GM23338 (cell line): ENCODE measurements around the gene TP73. TPM values are rescaled to one million over a fixed set of nuclear protein-coding genes. Genes with fewer than 3 reads are reported as not detected.

ENCODE experiments used
- ATAC-seq: fragments of 200-7000 bp; cut with Tn5 transposase; 3 replicates; pipeline ENCODE4 v1.9.1; 2020
- DNase-seq: peaks from one replicate; pipeline ENCODE4 v3.0.0-alpha.2; 2015; ENCODE audit warnings: low spot score
- H2AFZ ChIP-seq: fragments of 200-600 bp; sonication (generic); 2 replicates; pipeline ENCODE4 v1.8.0; 2016; ENCODE audit warnings: antibody characterized with exemption, mild to moderate bottlenecking, moderate library complexity
- H3F3A ChIP-seq: fragments of 200-600 bp; sonication (generic); replicated peaks from 2 replicates; pipeline ENCODE4 v1.8.0; 2017; ENCODE audit warnings: antibody characterized with exemption, mixed run types, low read depth
- H3K27ac ChIP-seq: fragments of 200-600 bp; sonication (generic); 2 replicates; pipeline ENCODE4 v1.6.1; 2016; ENCODE audit warnings: low read depth
- H3K27me3 ChIP-seq: fragments of 200-600 bp; sonication (generic); 2 replicates; pipeline ENCODE4 v1.8.0; 2016; ENCODE audit warnings: mild to moderate bottlenecking, mixed run types, moderate library complexity; ENCODE audit not compliant: insufficient read depth
- H3K36me3 ChIP-seq: fragments of 200-600 bp; sonication (generic); 2 replicates; pipeline ENCODE4 v1.8.0; 2016; ENCODE audit warnings: mild to moderate bottlenecking; ENCODE audit not compliant: insufficient read depth
- H3K4me1 ChIP-seq: fragments of 200-600 bp; sonication (generic); 2 replicates; pipeline ENCODE4 v1.8.0; 2016; ENCODE audit warnings: mild to moderate bottlenecking, moderate library complexity; ENCODE audit not compliant: insufficient read depth
- H3K4me2 ChIP-seq: fragments of 200-600 bp; sonication (generic); 2 replicates; pipeline ENCODE4 v1.7.1; 2017; ENCODE audit warnings: mixed run types
- H3K4me3 ChIP-seq: fragments of 200-600 bp; sonication (generic); 2 replicates; pipeline ENCODE4 v1.6.1; 2016; ENCODE audit warnings: mixed run types
- H3K79me2 ChIP-seq: fragments of 200-600 bp; sonication (generic); replicated peaks from 2 replicates; pipeline ENCODE4 v1.8.0; 2017; ENCODE audit warnings: mild to moderate bottlenecking; ENCODE audit not compliant: insufficient read depth
- H3K9me2 ChIP-seq: fragments of 200-600 bp; sonication (generic); 2 replicates; pipeline ENCODE4 v1.8.0; 2017; ENCODE audit not compliant: insufficient read depth
- H4K20me1 ChIP-seq: fragments of 200-600 bp; sonication (generic); replicated peaks from 2 replicates; pipeline ENCODE4 v1.8.0; 2017; ENCODE audit warnings: mild to moderate bottlenecking; ENCODE audit not compliant: insufficient read depth
- H3K27ac Mint-ChIP-seq: 2 replicates; pipeline ENCODE4 v1.8.0; 2020; ENCODE audit warnings: inconsistent platforms, mild to moderate bottlenecking, moderate library complexity, mixed read lengths
- H3K27me3 Mint-ChIP-seq: 3 replicates; pipeline ENCODE4 v1.8.0; 2022; ENCODE audit warnings: low read depth, mild to moderate bottlenecking, moderate library complexity, mixed read lengths, inconsistent platforms; ENCODE audit not compliant: insufficient read depth, poor library complexity
- H3K36me3 Mint-ChIP-seq: 3 replicates; pipeline ENCODE4 v1.8.0; 2021; ENCODE audit warnings: low read depth, mild to moderate bottlenecking, inconsistent platforms, moderate library complexity, mixed read lengths
- H3K4me1 Mint-ChIP-seq: 3 replicates; pipeline ENCODE4 v1.8.0; 2020; ENCODE audit warnings: mild to moderate bottlenecking, inconsistent platforms, mixed read lengths
- H3K4me3 Mint-ChIP-seq: 3 replicates; pipeline ENCODE4 v1.8.0; 2021; ENCODE audit warnings: moderate library complexity, mild to moderate bottlenecking, inconsistent platforms, mixed read lengths
- H3K9me3 Mint-ChIP-seq: 3 replicates; pipeline ENCODE4 v1.8.0; 2020; ENCODE audit warnings: moderate library complexity, mild to moderate bottlenecking, inconsistent platforms, mixed read lengths
- CREB1 ChIP-seq: fragments of 250-450 bp; sonication (Bioruptor Pico); IDR thresholded peaks from 2 replicates; pipeline ENCODE4 v1.5.0; 2020; ENCODE audit warnings: low read depth, mild to moderate bottlenecking, moderate library complexity
- ZNF331 ChIP-seq: fragments of 250-450 bp; sonication (Bioruptor Pico); IDR thresholded peaks from 2 replicates; pipeline ENCODE4 v1.5.0; 2020; ENCODE audit warnings: low read depth, mild to moderate bottlenecking, moderate library complexity
- polyA plus RNA-seq: library from polyadenylated mRNA; unstranded; fragments of >200 nt; fragmentation: Nextera tagmentation; extraction: Ambion mirVana; gene quantifications from 2 replicates; pipeline ENCODE4 v1.2.1, GENCODE V29; 2016
- total RNA-seq: library from RNA; depleted of rRNA; stranded (reverse); fragments of >200 nt; shearing (Covaris generic); gene quantifications from 2 replicates; pipeline ENCODE4 v1.2.3, GENCODE V29; 2014
- TF ChIP-seq, protein P1 (sequence below): fragments of 250-450 bp; sonication (Bioruptor Pico); IDR thresholded peaks from 2 replicates; pipeline ENCODE4 v1.5.0; 2020; ENCODE audit warnings: mild to moderate bottlenecking, moderate library complexity
- TF ChIP-seq, protein P2 (sequence below): IDR thresholded peaks from 2 replicates; pipeline ENCODE4 v1.6.1; 2016; ENCODE audit warnings: antibody characterized with exemption
- TF ChIP-seq, protein P3 (sequence below): IDR thresholded peaks from one replicate; pipeline ENCODE4 v1.6.1; 2018; ENCODE audit warnings: antibody characterized with exemption; ENCODE audit not compliant: unreplicated experiment
- TF ChIP-seq, protein P4 (sequence below), 2 experiments: fragments of 200-600 bp in 1 of 2; sonication (generic) in 1 of 2; conservative IDR thresholded peaks; 2 replicates each; pipeline versions ENCODE4 v1.5.1 to v1.6.1; 2016 to 2017; ENCODE audit warnings: antibody characterized with exemption in 2 of 2, low read depth in 2 of 2, mild to moderate bottlenecking in 2 of 2, moderate library complexity in 1 of 2

Gene TP73
- total and polyA plus RNA-seq, 2 experiments from 2014 or later, result 1.4 to 3.4 TPM

DNA sequence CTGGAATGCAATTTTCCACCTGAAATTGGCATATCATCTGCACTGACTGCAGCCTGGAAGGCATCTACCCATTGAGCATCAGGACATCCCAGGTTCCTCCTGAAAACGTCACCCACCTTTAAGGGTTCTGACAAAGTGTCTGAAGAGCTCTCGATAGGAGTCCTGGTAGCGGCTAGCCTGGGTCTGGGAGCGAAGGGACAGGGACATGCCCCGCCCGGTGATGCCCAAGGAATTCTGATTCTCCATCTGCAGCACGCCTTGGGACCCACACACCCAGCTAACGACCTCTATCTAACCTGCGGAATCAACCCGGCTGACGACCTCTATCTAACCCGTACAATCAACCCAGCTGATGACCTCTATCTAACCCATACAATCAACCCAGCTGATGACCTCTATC lies 86.6 kb downstream of the TP73 start (continued):
- TF ChIP-seq, protein P1, sequence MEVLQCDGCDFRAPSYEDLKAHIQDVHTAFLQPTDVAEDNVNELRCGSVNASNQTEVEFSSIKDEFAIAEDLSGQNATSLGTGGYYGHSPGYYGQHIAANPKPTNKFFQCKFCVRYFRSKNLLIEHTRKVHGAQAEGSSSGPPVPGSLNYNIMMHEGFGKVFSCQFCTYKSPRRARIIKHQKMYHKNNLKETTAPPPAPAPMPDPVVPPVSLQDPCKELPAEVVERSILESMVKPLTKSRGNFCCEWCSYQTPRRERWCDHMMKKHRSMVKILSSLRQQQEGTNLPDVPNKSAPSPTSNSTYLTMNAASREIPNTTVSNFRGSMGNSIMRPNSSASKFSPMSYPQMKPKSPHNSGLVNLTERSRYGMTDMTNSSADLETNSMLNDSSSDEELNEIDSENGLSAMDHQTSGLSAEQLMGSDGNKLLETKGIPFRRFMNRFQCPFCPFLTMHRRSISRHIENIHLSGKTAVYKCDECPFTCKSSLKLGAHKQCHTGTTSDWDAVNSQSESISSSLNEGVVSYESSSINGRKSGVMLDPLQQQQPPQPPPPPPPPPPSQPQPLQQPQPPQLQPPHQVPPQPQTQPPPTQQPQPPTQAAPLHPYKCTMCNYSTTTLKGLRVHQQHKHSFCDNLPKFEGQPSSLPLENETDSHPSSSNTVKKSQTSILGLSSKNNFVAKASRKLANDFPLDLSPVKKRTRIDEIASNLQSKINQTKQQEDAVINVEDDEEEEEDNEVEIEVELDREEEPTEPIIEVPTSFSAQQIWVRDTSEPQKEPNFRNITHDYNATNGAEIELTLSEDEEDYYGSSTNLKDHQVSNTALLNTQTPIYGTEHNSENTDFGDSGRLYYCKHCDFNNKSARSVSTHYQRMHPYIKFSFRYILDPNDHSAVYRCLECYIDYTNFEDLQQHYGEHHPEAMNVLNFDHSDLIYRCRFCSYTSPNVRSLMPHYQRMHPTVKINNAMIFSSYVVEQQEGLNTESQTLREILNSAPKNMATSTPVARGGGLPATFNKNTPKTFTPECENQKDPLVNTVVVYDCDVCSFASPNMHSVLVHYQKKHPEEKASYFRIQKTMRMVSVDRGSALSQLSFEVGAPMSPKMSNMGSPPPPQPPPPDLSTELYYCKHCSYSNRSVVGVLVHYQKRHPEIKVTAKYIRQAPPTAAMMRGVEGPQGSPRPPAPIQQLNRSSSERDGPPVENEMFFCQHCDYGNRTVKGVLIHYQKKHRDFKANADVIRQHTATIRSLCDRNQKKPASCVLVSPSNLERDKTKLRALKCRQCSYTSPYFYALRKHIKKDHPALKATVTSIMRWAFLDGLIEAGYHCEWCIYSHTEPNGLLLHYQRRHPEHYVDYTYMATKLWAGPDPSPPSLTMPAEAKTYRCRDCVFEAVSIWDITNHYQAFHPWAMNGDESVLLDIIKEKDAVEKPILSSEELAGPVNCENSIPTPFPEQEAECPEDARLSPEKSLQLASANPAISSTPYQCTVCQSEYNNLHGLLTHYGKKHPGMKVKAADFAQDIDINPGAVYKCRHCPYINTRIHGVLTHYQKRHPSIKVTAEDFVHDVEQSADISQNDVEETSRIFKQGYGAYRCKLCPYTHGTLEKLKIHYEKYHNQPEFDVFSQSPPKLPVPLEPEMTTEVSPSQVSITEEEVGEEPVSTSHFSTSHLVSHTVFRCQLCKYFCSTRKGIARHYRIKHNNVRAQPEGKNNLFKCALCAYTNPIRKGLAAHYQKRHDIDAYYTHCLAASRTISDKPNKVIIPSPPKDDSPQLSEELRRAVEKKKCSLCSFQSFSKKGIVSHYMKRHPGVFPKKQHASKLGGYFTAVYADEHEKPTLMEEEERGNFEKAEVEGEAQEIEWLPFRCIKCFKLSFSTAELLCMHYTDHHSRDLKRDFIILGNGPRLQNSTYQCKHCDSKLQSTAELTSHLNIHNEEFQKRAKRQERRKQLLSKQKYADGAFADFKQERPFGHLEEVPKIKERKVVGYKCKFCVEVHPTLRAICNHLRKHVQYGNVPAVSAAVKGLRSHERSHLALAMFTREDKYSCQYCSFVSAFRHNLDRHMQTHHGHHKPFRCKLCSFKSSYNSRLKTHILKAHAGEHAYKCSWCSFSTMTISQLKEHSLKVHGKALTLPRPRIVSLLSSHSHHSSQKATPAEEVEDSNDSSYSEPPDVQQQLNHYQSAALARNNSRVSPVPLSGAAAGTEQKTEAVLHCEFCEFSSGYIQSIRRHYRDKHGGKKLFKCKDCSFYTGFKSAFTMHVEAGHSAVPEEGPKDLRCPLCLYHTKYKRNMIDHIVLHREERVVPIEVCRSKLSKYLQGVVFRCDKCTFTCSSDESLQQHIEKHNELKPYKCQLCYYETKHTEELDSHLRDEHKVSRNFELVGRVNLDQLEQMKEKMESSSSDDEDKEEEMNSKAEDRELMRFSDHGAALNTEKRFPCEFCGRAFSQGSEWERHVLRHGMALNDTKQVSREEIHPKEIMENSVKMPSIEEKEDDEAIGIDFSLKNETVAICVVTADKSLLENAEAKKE (CRISPR knock-in tag), result no peak
- TF ChIP-seq, protein P2, sequence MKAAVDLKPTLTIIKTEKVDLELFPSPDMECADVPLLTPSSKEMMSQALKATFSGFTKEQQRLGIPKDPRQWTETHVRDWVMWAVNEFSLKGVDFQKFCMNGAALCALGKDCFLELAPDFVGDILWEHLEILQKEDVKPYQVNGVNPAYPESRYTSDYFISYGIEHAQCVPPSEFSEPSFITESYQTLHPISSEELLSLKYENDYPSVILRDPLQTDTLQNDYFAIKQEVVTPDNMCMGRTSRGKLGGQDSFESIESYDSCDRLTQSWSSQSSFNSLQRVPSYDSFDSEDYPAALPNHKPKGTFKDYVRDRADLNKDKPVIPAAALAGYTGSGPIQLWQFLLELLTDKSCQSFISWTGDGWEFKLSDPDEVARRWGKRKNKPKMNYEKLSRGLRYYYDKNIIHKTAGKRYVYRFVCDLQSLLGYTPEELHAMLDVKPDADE, result no peak
- TF ChIP-seq ZNF331 (CRISPR knock-in tag), result no peak

DNA sequence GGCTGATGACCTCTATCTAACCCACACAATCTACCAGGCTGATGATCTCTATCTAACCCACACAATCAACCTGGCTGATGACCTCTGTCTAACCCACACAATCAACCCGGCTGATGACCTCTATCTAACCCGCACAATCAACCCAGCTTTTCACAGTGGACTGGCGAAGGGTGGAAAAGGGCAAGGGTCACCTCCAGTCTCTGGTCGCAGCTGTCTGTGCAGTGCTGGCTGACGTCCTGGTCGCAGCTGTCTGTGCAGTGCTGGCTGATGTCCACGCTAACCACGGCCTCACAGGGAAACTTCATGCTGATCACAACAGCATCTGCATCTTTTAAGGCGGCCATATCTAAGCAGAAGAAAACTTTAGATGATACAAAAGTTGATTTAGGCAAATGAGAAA lies 87.7 kb downstream of the TP73 start:
- H3K36me3 ChIP-seq, result peaks cover 8% of the 10 kb centered on the region; the same call in 1 of the 2 replicates
- Mint-ChIP-seq H3K27me3 (peaks cover 6% of the 10 kb centered on the region), H3K4me3 (no peak overlapping the region), H3K36me3 (peaks cover 54% of the 10 kb centered on the region), H3K27ac (no peak overlapping the region), H3K4me1 (peaks cover 13% of the 10 kb centered on the region), H3K9me3 (no peaks in the 10 kb centered on the region)
- no peaks in the 10 kb centered on the region for H3K9me2 ChIP-seq
- H4K20me1 ChIP-seq, result peaks cover 22% of the 10 kb centered on the region
- H3F3A ChIP-seq, result 0 out of 2 replicates have a peak, but pooled peaks cover 3% of the 10 kb centered on the region
- peaks cover under 1% of the 10 kb centered on the region; the same call in 1 of the 2 replicates for H3K4me1 ChIP-seq
- TF ChIP-seq, protein P3, sequence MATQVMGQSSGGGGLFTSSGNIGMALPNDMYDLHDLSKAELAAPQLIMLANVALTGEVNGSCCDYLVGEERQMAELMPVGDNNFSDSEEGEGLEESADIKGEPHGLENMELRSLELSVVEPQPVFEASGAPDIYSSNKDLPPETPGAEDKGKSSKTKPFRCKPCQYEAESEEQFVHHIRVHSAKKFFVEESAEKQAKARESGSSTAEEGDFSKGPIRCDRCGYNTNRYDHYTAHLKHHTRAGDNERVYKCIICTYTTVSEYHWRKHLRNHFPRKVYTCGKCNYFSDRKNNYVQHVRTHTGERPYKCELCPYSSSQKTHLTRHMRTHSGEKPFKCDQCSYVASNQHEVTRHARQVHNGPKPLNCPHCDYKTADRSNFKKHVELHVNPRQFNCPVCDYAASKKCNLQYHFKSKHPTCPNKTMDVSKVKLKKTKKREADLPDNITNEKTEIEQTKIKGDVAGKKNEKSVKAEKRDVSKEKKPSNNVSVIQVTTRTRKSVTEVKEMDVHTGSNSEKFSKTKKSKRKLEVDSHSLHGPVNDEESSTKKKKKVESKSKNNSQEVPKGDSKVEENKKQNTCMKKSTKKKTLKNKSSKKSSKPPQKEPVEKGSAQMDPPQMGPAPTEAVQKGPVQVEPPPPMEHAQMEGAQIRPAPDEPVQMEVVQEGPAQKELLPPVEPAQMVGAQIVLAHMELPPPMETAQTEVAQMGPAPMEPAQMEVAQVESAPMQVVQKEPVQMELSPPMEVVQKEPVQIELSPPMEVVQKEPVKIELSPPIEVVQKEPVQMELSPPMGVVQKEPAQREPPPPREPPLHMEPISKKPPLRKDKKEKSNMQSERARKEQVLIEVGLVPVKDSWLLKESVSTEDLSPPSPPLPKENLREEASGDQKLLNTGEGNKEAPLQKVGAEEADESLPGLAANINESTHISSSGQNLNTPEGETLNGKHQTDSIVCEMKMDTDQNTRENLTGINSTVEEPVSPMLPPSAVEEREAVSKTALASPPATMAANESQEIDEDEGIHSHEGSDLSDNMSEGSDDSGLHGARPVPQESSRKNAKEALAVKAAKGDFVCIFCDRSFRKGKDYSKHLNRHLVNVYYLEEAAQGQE, result no peak
- no peak for TF ChIP-seq CREB1 (CRISPR knock-in tag)
- TF ChIP-seq, protein P4, sequence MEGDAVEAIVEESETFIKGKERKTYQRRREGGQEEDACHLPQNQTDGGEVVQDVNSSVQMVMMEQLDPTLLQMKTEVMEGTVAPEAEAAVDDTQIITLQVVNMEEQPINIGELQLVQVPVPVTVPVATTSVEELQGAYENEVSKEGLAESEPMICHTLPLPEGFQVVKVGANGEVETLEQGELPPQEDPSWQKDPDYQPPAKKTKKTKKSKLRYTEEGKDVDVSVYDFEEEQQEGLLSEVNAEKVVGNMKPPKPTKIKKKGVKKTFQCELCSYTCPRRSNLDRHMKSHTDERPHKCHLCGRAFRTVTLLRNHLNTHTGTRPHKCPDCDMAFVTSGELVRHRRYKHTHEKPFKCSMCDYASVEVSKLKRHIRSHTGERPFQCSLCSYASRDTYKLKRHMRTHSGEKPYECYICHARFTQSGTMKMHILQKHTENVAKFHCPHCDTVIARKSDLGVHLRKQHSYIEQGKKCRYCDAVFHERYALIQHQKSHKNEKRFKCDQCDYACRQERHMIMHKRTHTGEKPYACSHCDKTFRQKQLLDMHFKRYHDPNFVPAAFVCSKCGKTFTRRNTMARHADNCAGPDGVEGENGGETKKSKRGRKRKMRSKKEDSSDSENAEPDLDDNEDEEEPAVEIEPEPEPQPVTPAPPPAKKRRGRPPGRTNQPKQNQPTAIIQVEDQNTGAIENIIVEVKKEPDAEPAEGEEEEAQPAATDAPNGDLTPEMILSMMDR (conservative IDR thresholded peaks at IDR 0.05; ENCODE audit: low read depth in 2 of 2), result no peak
- peaks cover 23% of the 10 kb centered on the region for H3K79me2 ChIP-seq
- no peak overlapping the region for H3K4me3 ChIP-seq
- DNase-seq, result no peak
- no peak for ATAC-seq
- H3K4me2 ChIP-seq, result no peak overlapping the region
- H3K27ac ChIP-seq, result no peak overlapping the region
- H3K27me3 ChIP-seq, result no peaks in the 10 kb centered on the region
- no peak overlapping the region for H2AFZ ChIP-seq
